ACC112 (cell line): ENCODE results near the gene CANT1.
A peak's percentile ranks its signal among the peaks of the same experiment; 100 is the strongest.

Experiments used
- H2AFZ ChIP-seq: fragments of 200-600 bp; sonication (generic); one replicate; pipeline ENCODE4 v1.6.0; 2017; ENCODE audit warnings: antibody characterized with exemption, low read length; ENCODE audit not compliant: unreplicated experiment
- H3K27ac ChIP-seq: fragments of 200-600 bp; sonication (generic); 2 replicates; pipeline ENCODE4 v1.5.1; 2014; ENCODE audit warnings: low read depth, mild to moderate bottlenecking, antibody characterized with exemption, low read length, moderate library complexity
- H3K27me3 ChIP-seq: fragments of 200-600 bp; sonication (generic); 2 replicates; pipeline ENCODE4 v1.6.1; 2014; ENCODE audit warnings: mild to moderate bottlenecking, antibody characterized with exemption, low read length, moderate library complexity, mixed read lengths; ENCODE audit not compliant: insufficient read depth
- H3K36me3 ChIP-seq: fragments of 200-600 bp; sonication (generic); 2 replicates; pipeline ENCODE4 v1.6.1; 2016; ENCODE audit warnings: mild to moderate bottlenecking, antibody characterized with exemption, low read length, moderate library complexity, mixed read lengths; ENCODE audit not compliant: insufficient read depth
- H3K4me1 ChIP-seq: fragments of 200-600 bp; sonication (generic); one replicate; pipeline ENCODE4 v1.6.1; 2016; ENCODE audit warnings: low read length, mixed read lengths; ENCODE audit not compliant: insufficient read depth, unreplicated experiment, control insufficient read depth
- H3K4me3 ChIP-seq: fragments of 200-600 bp; sonication (generic); 2 replicates; pipeline ENCODE4 v1.5.1; 2014; ENCODE audit warnings: mild to moderate bottlenecking, low read depth, low read length
- H3K79me2 ChIP-seq: fragments of 200-600 bp; sonication (generic); one replicate; pipeline ENCODE4 v1.6.0; 2016; ENCODE audit warnings: low read length; ENCODE audit not compliant: control insufficient read depth, unreplicated experiment, insufficient read depth

Gene CANT1

GRCh38 chr17:79018370-79018695 lies 8.8 kb upstream of the CANT1 start:
- Histone ChIP-seq H3K36me3 (no peaks in the 10 kb centered on the region), H3K4me3 (no peak overlapping the region), H3K79me2 (no peaks in the 10 kb centered on the region), H3K4me1 (peaks cover 22% of the 10 kb centered on the region), H3K27ac (no peak overlapping the region), H3K27me3 (no peaks in the 10 kb centered on the region), H2AFZ (no peak overlapping the region)

- H3K27ac ChIP-seq: no peak overlapping the region
- H3K27me3 ChIP-seq: no peaks in the 10 kb centered on the region
- no peaks in the 10 kb centered on the region for H3K79me2 ChIP-seq
Observed at GRCh38 chr17:79017546-79018369, 8.2 kb upstream of the CANT1 start.

GRCh38 chr17:79014158-79014758 lies 4.7 kb upstream of the CANT1 start:
- Histone ChIP-seq H3K27ac (no peak overlapping the region), H3K27me3 (no peaks in the 10 kb centered on the region), H2AFZ (no peak overlapping the region), H3K36me3 (no peaks in the 10 kb centered on the region), H3K4me3 (no peak overlapping the region), H3K79me2 (peaks cover 3% of the 10 kb centered on the region), H3K4me1 (peaks cover 19% of the 10 kb centered on the region)

More at GRCh38 chr17:79017546-79018369, 8.2 kb upstream of the CANT1 start:
- Histone ChIP-seq H3K4me1 (peaks cover 22% of the 10 kb centered on the region), H2AFZ (no peak overlapping the region), H3K4me3 (no peak overlapping the region), H3K36me3 (no peaks in the 10 kb centered on the region)

GRCh38 chr17:79012563-79013134 lies 3.1 kb upstream of the CANT1 start:
- Histone ChIP-seq H3K4me3 (no peak overlapping the region), H3K4me1 (peaks cover 28% of the 10 kb centered on the region), H3K36me3 (no peaks in the 10 kb centered on the region), H3K27ac (no peak overlapping the region), H3K79me2 (peaks cover 19% of the 10 kb centered on the region), H2AFZ (no peak overlapping the region), H3K27me3 (no peaks in the 10 kb centered on the region)

GRCh38 chr17:79011451-79012147 lies 2.0 kb upstream of the CANT1 start:
- Histone ChIP-seq H2AFZ (peak overlapping the region; percentile 15), H3K27ac (peak overlapping the region; percentile 55)

GRCh38 chr17:79010304-79010646 lies 711 bp upstream of the CANT1 start:
- Histone ChIP-seq H3K4me3 (peak overlapping the region; percentile 97), H3K27me3 (no peaks in the 10 kb centered on the region), H2AFZ (peak overlapping the region; percentile 92), H3K36me3 (no peaks in the 10 kb centered on the region), H3K4me1 (peaks cover 28% of the 10 kb centered on the region), H3K27ac (no peak overlapping the region), H3K79me2 (peaks cover 42% of the 10 kb centered on the region)

More at GRCh38 chr17:79011451-79012147, 2.0 kb upstream of the CANT1 start:
- Histone ChIP-seq H3K4me1 (peaks cover 28% of the 10 kb centered on the region), H3K79me2 (peaks cover 30% of the 10 kb centered on the region), H3K36me3 (no peaks in the 10 kb centered on the region), H3K27me3 (no peaks in the 10 kb centered on the region), H3K4me3 (no peak overlapping the region)

- Histone ChIP-seq H3K27ac (peak overlapping the region; percentile 40), H3K79me2 (peaks cover 45% of the 10 kb centered on the region), H2AFZ (peak overlapping the region; percentile 91), H3K36me3 (no peaks in the 10 kb centered on the region), H3K27me3 (no peaks in the 10 kb centered on the region), H3K4me1 (peaks cover 28% of the 10 kb centered on the region), H3K4me3 (peak overlapping the region; percentile 97)
Observed at GRCh38 chr17:79008666-79009387, 737 bp downstream of the CANT1 start.

GRCh38 chr17:79007504-79008381 lies 1.8 kb downstream of the CANT1 start:
- Histone ChIP-seq H3K4me3 (peak overlapping the region; percentile 97), H3K27me3 (no peaks in the 10 kb centered on the region), H3K79me2 (peaks cover 55% of the 10 kb centered on the region), H2AFZ (no peak overlapping the region), H3K4me1 (peaks cover 28% of the 10 kb centered on the region), H3K36me3 (no peaks in the 10 kb centered on the region), H3K27ac (no peak overlapping the region)

- H3K27ac ChIP-seq: no peak overlapping the region
- peaks cover 63% of the 10 kb centered on the region for H3K79me2 ChIP-seq
- H3K27me3 ChIP-seq: no peaks in the 10 kb centered on the region
- H3K4me3 ChIP-seq: no peak overlapping the region
- peaks cover 25% of the 10 kb centered on the region for H3K4me1 ChIP-seq
- no peaks in the 10 kb centered on the region for H3K36me3 ChIP-seq
- H2AFZ ChIP-seq: no peak overlapping the region
Observed at GRCh38 chr17:79006794-79007503, 2.6 kb downstream of the CANT1 start.
